Calu3 (cell line): ENCODE data around the gene PTPN21. TPM values are rescaled to one million over a fixed set of nuclear protein-coding genes. Genes with fewer than 3 reads are reported as not detected.

Source experiments
- BruUV-seq: library from RNA; stranded (reverse); fragments of 400-500 nt; replicated peaks from 2 replicates; lab custom pipeline; 2021; lab: Mats Ljungman, UMichigan
- CTCF ChIA-PET: fragments of 300-600 bp; sonication (Branson Sonifier 250); formaldehyde crosslinking; loops from one replicate; lab custom pipeline; 2022; ENCODE audit warnings: antibody characterized with exemption; lab: Charles Lee
- DNase-seq: peaks from one replicate; pipeline ENCODE4 v3.0.0; 2022
- H3K27ac Mint-ChIP-seq: one replicate; pipeline ENCODE4 v1.8.0; 2022; ENCODE audit warnings: mixed read lengths; ENCODE audit not compliant: unreplicated experiment
- H3K27me3 Mint-ChIP-seq: one replicate; pipeline ENCODE4 v1.8.0; 2022; ENCODE audit warnings: mixed read lengths; ENCODE audit not compliant: unreplicated experiment
- H3K36me3 Mint-ChIP-seq: one replicate; pipeline ENCODE4 v1.8.0; 2022; ENCODE audit warnings: mild to moderate bottlenecking, moderate library complexity, mixed read lengths; ENCODE audit not compliant: insufficient read depth, unreplicated experiment
- H3K4me1 Mint-ChIP-seq: one replicate; pipeline ENCODE4 v1.8.0; 2022; ENCODE audit warnings: mild to moderate bottlenecking, low read depth, mixed read lengths; ENCODE audit not compliant: unreplicated experiment
- H3K4me3 Mint-ChIP-seq: one replicate; pipeline ENCODE4 v1.8.0; 2022; ENCODE audit warnings: mild to moderate bottlenecking, low read depth, moderate library complexity, mixed read lengths; ENCODE audit not compliant: unreplicated experiment
- H3K9me3 Mint-ChIP-seq: one replicate; pipeline ENCODE4 v1.8.0; 2022; ENCODE audit warnings: low read depth, mixed read lengths; ENCODE audit not compliant: unreplicated experiment
- CTCF ChIP-seq: fragments of 200-600 bp; IDR thresholded peaks from one replicate; pipeline ENCODE4 v1.8.0; 2022; ENCODE audit warnings: antibody characterized with exemption; ENCODE audit not compliant: unreplicated experiment
- intact Hi-C: fragments of 100-400 bp; cut with micrococcal nuclease; formaldehyde crosslinking; loops from one replicate; pipeline ENCODE4 v1.10.0; 2022; ENCODE audit not compliant: unreplicated experiment
- total RNA-seq: library from RNA; stranded (reverse); gene quantifications from 2 replicates; pipeline ENCODE4 v1.2.3, GENCODE V29; 2022

The PTPN21 gene
- total RNA-seq, 1 experiment from 2014 or later = 10.0 TPM

DNA sequence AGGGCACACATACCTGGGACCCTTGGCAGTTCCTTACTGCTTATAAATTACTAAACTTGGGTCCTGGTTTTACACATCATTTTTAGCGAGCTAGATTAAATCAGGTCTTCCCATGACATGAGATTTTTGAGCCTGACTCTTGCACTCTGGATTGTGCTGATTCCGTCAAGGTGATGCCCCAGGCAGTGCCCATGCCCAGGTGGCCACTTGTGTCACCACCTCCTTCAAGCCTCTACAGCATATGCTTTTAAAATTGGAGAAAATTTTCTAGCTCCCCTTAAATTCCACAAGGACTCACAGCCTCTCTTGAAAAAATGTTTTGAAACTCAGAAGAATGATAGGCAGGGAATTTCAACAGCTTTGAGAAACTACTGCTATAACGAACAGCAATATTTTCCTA is 9.6 kb downstream of the PTPN21 start:
- Mint-ChIP-seq H3K36me3 (peaks cover 4% of the 10 kb centered on the region), H3K4me3 (no peak overlapping the region), H3K27me3 (no peaks in the 10 kb centered on the region), H3K4me1 (peaks cover 48% of the 10 kb centered on the region), H3K27ac (no peak overlapping the region), H3K9me3 (no peaks in the 10 kb centered on the region)
- DNase-seq = no peak
- CTCF ChIA-PET = no interaction called here
- no peak for TF ChIP-seq CTCF
- intact Hi-C loops = no loop called here
- BruUV-seq = no TSS peak

DNA sequence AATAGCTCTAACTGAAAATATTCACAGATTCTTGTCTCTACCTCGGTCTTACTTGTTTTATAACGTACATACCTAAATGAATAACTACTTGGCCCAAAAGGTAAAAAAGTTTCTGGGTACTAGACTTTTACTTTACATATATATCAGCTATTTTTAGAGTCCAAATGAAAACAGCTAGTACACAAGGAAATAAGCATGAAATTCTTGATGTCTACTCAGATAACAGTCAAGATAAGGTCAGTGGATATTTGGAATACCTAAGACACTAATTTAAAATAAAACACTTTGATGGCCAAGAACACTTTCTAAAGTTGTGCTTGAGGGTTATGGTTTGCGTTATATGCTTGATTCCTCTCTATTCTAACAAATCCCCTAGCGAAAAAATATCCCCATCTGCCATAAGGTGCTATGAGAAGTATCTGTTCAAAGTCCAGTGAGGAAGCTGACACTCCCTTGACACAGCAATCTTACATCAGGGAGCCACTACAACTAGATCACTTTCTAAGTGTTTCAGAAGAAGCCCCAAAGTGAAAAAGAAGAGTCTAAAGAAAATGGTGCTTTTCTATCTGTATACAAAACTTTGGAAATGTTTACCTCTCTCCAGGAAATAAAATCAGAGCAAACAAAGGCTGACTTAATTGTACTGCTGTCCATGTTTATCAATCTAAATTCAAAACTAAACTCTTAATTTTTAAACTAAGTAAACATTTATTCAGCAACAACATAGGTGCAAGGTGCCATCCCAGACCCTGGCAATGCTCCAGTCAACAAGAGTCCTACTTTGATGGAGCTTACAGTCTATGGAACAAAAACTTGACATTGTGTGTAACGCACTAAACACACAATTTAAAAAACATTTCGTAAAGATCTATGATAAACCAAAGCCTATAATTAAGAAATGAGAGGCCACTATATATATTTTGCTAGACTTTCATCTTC is 11.7 kb downstream of the PTPN21 start:
- CTCF ChIA-PET = no interaction called here
- TF ChIP-seq CTCF = no peak
- H3K4me3 Mint-ChIP-seq = peak overlapping the region; percentile 23
- H3K27me3 Mint-ChIP-seq = no peaks in the 10 kb centered on the region
- H3K4me1 Mint-ChIP-seq = peaks cover 38% of the 10 kb centered on the region
- peak overlapping the region; percentile 76 for H3K27ac Mint-ChIP-seq
- intact Hi-C loops = no loop called here
- peaks cover 4% of the 10 kb centered on the region for H3K36me3 Mint-ChIP-seq
- DNase-seq = no peak
- no TSS peak for BruUV-seq
- H3K9me3 Mint-ChIP-seq = no peaks in the 10 kb centered on the region

DNA sequence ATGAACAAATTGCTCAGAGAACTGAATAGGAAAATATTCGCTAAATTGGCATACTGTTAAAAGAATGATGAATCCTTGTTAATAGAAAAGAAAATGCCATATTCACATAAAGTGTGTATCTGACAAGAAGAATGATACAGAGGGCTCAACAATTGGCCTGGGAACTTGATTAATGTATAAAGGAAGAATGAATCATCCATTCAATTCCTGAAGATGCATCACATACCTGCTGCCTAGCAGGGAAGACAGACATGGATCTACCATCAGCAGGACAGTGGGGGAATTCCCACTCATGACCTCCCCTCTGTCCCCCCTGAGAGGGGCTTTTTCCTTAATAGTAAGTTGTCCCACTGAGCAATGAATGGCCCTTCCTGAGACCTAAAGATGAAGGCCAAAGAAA is 13.5 kb downstream of the PTPN21 start:
- intact Hi-C loops = no loop called here
- Mint-ChIP-seq H3K4me1 (peaks cover 23% of the 10 kb centered on the region), H3K27ac (no peak overlapping the region), H3K9me3 (no peaks in the 10 kb centered on the region), H3K27me3 (no peaks in the 10 kb centered on the region), H3K36me3 (no peaks in the 10 kb centered on the region), H3K4me3 (no peak overlapping the region)
- DNase-seq = no peak
- no TSS peak for BruUV-seq
- TF ChIP-seq CTCF = no peak
- CTCF ChIA-PET = no interaction called here

DNA sequence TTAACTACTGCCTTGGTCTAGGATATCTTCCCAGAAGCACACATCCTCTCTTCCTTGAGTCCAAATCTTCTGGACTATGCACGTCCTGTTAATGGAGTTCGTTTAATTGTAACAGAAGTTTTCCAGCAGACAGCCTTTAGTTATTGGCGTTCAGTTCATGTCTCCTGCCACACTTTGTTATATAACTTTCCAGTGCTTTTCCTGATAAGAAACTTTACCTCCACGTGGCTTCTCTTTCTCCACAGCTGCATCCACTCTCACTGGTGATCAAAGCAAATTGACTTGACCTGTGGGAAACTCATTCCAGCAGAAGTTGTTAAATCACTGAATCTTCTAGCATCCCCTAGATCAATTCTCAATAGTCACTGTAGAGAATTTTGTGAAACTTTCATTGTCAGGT is 19.0 kb downstream of the PTPN21 start:
- no peaks in the 10 kb centered on the region for H3K27me3 Mint-ChIP-seq
- H3K4me3 Mint-ChIP-seq = no peak overlapping the region
- TF ChIP-seq CTCF = no peak
- CTCF ChIA-PET = interaction anchor here (0.7 to 1.0 kb wide), 3 partner anchors 11 to 40 kb away, joined by 3 to 4 read pairs (median 3); no protein-coding TSS in a partner anchor
- H3K9me3 Mint-ChIP-seq = no peaks in the 10 kb centered on the region
- DNase-seq = no peak
- BruUV-seq = no TSS peak
- H3K27ac Mint-ChIP-seq = no peak overlapping the region
- H3K4me1 Mint-ChIP-seq = peaks cover 13% of the 10 kb centered on the region
- intact Hi-C loops = no loop called here
- H3K36me3 Mint-ChIP-seq = no peaks in the 10 kb centered on the region
